GM21447 (cell line): Measurements from ENCODE around the gene PMFBP1.

Source experiments
- ATAC-seq: cut with Tn5 transposase; IDR thresholded peaks from one replicate; pipeline ENCODE4 v1.9.1; 2021; ENCODE audit not compliant: unreplicated experiment

The PMFBP1 gene

DNA sequence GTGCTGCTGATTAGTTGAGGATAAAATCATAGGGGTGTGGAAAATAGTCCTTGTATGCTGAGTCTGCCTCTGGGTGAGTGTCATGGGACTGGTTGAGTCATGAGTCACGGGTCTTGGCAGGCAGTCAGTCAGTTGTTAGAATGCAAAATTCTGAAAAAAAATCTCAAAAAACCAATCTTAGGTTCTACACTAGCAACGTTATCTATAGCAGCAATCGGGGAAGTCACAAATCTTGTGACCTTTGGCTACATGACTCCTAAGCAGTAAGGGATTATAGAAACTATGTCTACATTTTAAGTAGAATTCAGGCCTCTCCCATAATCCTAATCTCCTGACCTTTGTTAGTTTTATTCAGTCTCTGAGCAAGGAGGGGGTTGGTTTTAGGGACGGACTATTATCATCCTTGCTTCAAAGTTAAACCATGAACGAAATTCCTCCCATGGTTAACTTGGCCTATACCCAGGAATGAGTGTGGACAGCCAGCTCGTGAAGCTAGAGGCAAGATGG lies 18.0 kb upstream of the PMFBP1 start:
- no peak for ATAC-seq

- no peak for ATAC-seq
These were observed 16.6 kb upstream of the PMFBP1 start for GRCh38 chr16:72188541-72188940.

DNA sequence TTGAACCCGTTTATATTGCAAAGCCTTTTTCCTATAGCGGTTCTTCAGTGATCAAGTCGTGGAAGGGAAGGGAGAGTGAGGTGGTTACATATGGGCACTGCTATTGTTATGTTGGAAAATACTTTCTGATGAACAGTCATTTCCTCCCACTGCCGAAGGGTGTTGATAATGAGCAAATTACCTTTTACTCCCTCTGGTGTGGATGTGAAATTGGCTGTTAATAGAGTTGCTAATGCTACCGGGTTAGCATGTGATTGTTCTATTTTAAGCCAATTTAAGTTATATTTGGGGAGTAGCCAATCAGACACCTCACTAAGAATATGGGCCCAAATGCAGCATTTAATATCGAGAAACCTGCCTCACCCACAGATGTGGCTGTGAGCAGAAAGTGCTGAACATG lies 15.6 kb upstream of the PMFBP1 start:
- no peak for ATAC-seq

- no peak for ATAC-seq
These were observed 11.0 kb upstream of the PMFBP1 start for GRCh38 chr16:72182976-72183375.

GRCh38 chr16:72179204-72179970 lies 7.4 kb upstream of the PMFBP1 start:
- ATAC-seq: no peak

DNA sequence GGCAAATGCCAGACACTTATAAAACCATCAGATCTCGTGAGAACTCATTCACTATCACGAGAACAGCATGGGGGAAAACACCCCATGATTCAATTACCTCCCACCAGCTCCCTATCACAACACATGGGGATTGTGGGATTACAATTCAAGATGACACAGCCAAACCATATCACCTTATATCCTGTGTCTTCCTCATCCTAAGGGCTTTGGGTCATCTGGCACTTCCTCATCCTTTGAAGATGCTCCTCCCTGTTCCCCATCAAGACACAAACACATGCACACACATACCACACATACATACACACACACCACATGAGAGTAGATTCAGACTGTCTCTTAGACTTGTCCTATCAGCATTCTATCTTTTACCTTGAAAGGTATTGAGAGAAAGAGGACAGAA lies 2.8 kb upstream of the PMFBP1 start:
- ATAC-seq: no peak

DNA sequence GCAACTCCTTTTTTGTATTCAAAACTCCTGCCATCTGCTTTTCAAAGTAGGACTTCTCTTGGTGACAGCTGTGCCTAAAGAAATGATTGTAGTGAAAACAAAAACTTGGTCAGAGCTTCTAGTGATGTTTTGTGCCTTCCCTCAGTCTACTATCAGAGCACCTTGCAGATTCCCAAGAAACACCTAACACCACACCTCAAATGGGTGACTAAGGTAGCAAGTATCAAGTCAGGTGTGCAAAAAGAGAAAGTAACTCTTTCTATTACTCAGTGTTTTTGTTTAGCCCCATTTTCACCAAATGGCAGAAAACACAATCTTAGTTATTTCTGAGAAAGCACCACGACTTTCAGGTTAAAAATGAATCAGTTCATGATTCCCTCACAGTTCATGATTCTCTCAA lies 2.0 kb upstream of the PMFBP1 start:
- ATAC-seq: no peak

DNA sequence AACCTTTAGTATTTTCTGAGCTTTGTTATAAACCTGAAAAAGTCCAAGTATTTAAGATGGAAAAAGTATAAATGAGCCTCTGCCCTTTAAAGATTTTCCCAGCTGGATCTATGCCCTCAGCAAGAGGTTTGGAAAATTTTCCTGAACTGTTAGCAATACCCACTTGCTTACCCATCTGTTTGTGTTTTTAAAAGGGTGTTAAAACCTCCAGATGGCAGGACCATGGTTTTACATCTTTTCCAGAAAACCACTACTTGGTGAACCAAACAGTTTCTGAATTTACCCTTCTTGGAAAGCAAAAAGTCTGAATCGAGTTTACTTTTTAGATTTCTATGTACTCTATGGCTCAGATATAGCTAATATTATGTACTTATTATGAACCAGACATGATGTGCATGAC lies 719 bp downstream of the PMFBP1 start:
- ATAC-seq: no peak

DNA sequence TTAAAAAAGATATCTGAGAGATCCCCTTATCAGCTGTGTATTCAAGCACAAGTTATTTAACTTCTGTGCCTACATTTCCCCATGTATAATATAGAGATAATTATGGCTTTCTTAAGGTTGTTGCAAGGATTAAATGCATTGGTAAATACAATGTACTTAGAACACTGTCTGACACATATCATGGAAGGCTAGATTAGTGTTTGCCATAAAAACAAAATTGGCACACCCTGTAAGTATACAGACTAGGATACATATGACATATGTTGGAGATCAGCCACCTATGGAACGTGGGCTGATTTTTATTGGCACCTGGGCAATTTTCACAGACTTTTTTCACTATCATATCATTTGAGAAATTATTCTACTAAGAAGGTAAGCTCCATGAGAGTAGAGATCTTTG lies 2.2 kb downstream of the PMFBP1 start:
- no peak for ATAC-seq

- ATAC-seq: no peak
These were observed 3.6 kb downstream of the PMFBP1 start for GRCh38 chr16:72168365-72168764.

- no peak for ATAC-seq
These were observed 4.9 kb downstream of the PMFBP1 start for GRCh38 chr16:72166954-72167561.

GRCh38 chr16:72166151-72166550 lies 5.8 kb downstream of the PMFBP1 start:
- ATAC-seq: no peak

GRCh38 chr16:72164691-72165090 lies 7.3 kb downstream of the PMFBP1 start:
- no peak for ATAC-seq

DNA sequence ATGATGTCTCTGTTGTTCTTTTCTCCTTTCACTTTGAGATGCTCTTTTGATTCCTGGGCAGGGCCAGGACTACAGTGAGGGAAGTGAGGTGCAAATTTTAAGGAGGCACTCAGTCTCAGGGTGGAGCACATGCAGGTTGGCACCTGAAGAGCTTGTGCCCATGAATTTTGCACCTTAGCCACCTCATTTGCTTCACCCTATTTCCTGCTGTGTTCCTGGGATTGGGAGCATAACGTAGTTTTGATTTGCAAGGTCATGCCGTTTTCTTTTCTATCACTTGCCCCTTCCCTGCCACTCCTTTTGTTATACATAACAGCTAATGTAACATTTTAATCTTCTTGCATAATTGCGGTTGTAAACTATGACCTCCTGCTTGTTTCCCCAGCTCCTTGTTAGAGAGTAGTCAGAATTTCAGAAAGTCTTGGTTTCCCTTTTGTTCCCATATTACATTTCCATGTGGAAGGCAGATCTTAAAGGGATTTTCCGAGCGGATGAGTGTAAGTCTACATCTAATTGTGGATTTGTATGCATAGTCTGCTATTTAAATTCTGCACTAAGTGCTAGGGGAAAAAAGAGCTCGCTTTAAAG lies 9.8 kb downstream of the PMFBP1 start:
- no peak for ATAC-seq

- no peak for ATAC-seq
These were observed 12.2 kb downstream of the PMFBP1 start for GRCh38 chr16:72159801-72160200.

DNA sequence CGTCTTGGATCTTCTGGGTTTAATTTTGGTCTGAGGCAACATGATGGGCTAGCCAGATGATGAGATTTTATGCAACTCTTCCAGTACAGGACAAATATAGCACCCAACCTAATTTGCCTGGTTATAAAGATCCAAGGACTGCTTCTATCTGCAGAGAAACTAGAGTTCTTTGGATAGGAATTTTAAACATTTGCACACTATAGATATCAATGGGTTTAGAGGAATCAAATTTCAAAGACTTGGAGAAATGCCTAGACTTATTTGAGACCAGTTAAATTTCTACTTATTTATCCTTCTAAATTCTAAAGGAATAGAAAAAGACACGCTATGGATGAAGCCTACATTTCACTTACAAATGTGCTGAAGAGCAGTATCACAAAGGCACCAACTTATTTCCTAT lies 12.6 kb downstream of the PMFBP1 start:
- ATAC-seq: no peak

DNA sequence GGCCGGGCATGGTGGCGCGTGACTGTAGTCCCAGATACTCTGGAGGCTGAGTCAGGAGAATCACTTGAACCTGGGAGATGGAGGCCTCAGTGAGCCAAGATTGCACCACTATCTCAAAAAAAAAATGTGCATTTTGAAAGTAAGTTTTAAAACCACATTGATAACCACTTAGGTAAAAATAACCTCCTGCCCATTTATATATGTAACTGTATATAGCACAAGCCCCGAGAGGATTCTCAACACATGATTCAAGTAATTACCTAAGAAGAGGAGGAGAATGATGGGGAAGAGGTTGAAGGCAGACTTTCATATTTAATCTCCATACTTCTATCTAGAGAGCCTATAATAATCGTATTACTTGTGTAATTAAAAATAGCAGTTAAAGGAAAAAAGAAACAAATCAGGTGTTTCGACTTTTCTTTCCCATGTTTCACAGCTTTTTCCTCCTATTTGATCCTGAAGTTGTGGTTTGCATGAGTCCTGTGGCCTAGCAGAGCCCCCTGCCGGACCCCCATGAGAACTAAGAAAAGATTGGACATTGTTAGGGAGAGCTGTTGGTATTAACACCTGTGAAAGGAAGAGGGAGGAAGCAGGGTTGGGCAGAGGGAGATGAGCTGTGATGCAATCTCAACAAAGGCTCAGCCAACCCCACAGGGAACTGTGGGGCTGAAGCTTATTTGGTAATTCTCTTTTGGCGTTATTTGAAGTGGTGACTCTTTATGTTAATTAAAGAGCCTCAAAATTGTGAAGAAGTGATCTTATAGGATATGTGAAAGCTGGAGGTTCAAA lies 22.1 kb downstream of the PMFBP1 start:
- no peak for ATAC-seq

- no peak for ATAC-seq
These were observed 29.5 kb downstream of the PMFBP1 start for GRCh38 chr16:72142476-72142875.

GRCh38 chr16:72139908-72140307 lies 32.0 kb downstream of the PMFBP1 start:
- ATAC-seq: no peak

DNA sequence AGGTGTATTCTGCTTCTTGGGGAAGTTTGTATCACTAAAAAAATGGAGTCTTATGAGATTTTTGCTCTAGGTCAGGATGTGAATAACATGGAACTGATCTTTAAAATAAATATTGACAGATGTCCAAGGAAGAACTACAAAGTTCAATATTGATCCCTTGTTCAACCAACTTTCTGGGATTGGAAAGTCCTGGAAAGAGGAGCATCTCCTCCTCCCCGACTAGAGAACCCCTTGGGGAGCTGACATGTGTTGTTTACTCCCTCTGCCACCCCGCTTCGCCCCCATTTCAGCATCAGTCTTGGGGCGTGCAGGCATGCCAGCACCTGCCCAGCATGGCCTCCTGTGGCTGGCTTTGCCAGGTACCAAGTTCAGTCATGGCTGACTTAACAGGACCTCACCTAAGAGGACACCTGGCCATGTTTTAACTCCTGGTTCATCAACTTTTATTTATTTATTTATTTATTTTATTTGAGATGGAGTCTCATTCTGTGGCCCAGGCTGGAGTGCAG lies 33.8 kb downstream of the PMFBP1 start:
- no peak for ATAC-seq

GRCh38 chr16:72137380-72138063 lies 34.4 kb downstream of the PMFBP1 start:
- ATAC-seq: no peak
